ENCODE data around the gene HYI.

DNA sequence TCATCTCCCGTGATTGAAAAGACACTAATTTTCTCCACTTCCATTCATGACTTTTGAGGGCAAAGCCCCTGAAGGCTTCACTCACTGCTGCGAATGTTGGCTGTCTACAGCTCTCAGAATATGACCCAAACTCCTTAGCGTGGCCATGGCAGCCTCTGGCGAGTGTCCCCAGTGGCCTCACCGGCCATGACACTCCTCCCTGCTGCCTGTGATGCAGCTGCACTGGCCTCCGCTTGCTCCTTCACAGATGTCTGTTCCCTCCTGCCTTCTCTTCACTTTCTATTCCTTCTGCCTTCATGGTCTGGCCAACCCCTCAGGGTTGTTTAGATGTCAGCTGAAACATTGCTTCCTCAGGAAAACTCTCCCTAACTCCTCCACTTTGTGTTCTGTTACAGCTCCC is 46.2 kb upstream of the HYI start:
- TF ChIP-seq EZH2 (IDR thresholded peaks at IDR 0.05; ENCODE audit: low read length, unreplicated experiment): no peak
- TF ChIP-seq, protein P1, sequence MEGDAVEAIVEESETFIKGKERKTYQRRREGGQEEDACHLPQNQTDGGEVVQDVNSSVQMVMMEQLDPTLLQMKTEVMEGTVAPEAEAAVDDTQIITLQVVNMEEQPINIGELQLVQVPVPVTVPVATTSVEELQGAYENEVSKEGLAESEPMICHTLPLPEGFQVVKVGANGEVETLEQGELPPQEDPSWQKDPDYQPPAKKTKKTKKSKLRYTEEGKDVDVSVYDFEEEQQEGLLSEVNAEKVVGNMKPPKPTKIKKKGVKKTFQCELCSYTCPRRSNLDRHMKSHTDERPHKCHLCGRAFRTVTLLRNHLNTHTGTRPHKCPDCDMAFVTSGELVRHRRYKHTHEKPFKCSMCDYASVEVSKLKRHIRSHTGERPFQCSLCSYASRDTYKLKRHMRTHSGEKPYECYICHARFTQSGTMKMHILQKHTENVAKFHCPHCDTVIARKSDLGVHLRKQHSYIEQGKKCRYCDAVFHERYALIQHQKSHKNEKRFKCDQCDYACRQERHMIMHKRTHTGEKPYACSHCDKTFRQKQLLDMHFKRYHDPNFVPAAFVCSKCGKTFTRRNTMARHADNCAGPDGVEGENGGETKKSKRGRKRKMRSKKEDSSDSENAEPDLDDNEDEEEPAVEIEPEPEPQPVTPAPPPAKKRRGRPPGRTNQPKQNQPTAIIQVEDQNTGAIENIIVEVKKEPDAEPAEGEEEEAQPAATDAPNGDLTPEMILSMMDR (conservative IDR thresholded peaks at IDR 0.05; ENCODE audit: low read depth, low read length): no peak
